ENCODE measurements around the gene PELI3. TPM values are rescaled to one million over a fixed set of nuclear protein-coding genes. Genes with fewer than 3 reads are reported as not detected.
"Not testable (repeated sequence)": the region's sequence is repeated elsewhere in the genome, so short reads cannot be mapped to it uniquely, and the experiment has no call there.

PELI3 gene
- total and polyA plus RNA-seq, 2 donors (not counting 1 experiment from before 2014, with no cell fraction given), result 3.2 to 15.6 TPM

DNA sequence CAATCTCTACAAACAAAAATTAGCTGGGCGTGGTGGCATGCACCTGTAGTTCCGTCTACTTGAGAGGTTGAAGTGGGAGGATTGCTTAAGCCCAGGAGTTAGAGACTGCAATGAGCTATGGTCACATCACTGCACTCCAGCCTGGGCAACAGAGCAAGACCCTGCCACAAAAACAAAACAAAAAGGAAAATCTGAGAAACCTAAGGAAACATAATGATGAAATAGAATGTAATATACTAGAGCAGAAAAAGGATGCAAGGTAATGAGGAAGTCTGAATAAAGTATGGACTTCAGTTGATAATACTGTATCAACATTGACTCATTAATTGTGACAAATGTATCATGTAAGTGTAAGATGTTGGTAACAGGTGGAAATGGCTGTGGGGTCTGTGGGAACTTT lies 37.8 kb upstream of the PELI3 start:
- Mint-ChIP-seq H3K4me3 (no peak overlapping the region), H3K4me1 (peaks cover 2% of the 10 kb centered on the region), H3K9me3 (ENCODE audit: insufficient read depth) (no peaks in the 10 kb centered on the region), H3K27ac (no peak overlapping the region), H3K27me3 (peaks cover 4% of the 10 kb centered on the region)
- ATAC-seq (ENCODE audit: low read depth) (no peak), DNase-seq (no peak)
- H3K4me2 ChIP-seq (replicated peaks; ENCODE audit: low read depth, low read length, poor library complexity, severe bottlenecking), result no peak overlapping the region
- CTCF ChIA-PET, result interaction anchor here (1.1 to 3.1 kb wide), 8 partner anchors 10 to 250 kb away, joined by 3 to 16 read pairs (median 5); partner anchors contain the start of gene MRPL11
- no peak overlapping the region for H2AFZ ChIP-seq (ENCODE audit: insufficient read depth, low read depth, low read length, poor library complexity, severe bottlenecking)
- no peaks in the 10 kb centered on the region for H3K79me2 ChIP-seq (ENCODE audit: control insufficient read depth, insufficient read depth, low read length)
- TF ChIP-seq CTCF (IDR thresholded peaks at IDR 0.05) (no peak), EZH2 (IDR thresholded peaks at IDR 0.05; ENCODE audit: borderline replicate concordance, insufficient read depth, low read depth, low read length, poor library complexity, severe bottlenecking) (no peak)
- intact Hi-C loops (cut with micrococcal nuclease), result no loop called here
- H3K9me3 ChIP-seq (ENCODE audit: control extremely low read depth in 1 of 3, control insufficient read depth in 2 of 3, insufficient read depth in 1 of 3, low read length in 2 of 3), result peaks cover 0 to 3% (median 0%) of the 10 kb centered on the region in 3 donors
- H3K4me1 ChIP-seq (ENCODE audit: control insufficient read depth in 2 of 2, insufficient read depth in 2 of 2, low read length in 2 of 2), result no peaks in the 10 kb centered on the region
- POLR2A ChIA-PET, result interaction anchor here (0.9 kb wide), 1 partner anchor 10 kb away, joined by 5 read pairs; the partner anchor contains the start of gene MRPL11
- no peak overlapping the region for H3K27ac ChIP-seq (ENCODE audit: low read length in 2 of 2)
- H3K4me3 ChIP-seq (ENCODE audit: control extremely low read depth in 1 of 5, extremely low read depth in 1 of 5, insufficient read depth in 1 of 5, low read depth in 2 of 5, low read length in 4 of 5), result no peak overlapping the region
- no peaks in the 10 kb centered on the region for H4K20me1 ChIP-seq (ENCODE audit: control insufficient read depth, insufficient read depth, low read length, poor library complexity, severe bottlenecking)
- WGBS (ENCODE audit: insufficient coverage), result no CpG with 5 or more reads among the region's 2 CpGs
- peaks cover 0 to 10% (median 0%) of the 10 kb centered on the region in 4 experiments for H3K27me3 ChIP-seq (replicated peaks in 1 of 4; ENCODE audit: control extremely low read depth in 1 of 4, control insufficient read depth in 3 of 4, insufficient read depth in 4 of 4, low read length in 3 of 4)
- H3K36me3 ChIP-seq (replicated peaks in 1 of 2; ENCODE audit: control extremely low read depth in 1 of 2, control insufficient read depth in 1 of 2, extremely low read depth in 1 of 2, insufficient read depth in 2 of 2, low read length in 1 of 2), result no peaks in the 10 kb centered on the region
- no peak overlapping the region for H3K9ac ChIP-seq (ENCODE audit: low read length)

DNA sequence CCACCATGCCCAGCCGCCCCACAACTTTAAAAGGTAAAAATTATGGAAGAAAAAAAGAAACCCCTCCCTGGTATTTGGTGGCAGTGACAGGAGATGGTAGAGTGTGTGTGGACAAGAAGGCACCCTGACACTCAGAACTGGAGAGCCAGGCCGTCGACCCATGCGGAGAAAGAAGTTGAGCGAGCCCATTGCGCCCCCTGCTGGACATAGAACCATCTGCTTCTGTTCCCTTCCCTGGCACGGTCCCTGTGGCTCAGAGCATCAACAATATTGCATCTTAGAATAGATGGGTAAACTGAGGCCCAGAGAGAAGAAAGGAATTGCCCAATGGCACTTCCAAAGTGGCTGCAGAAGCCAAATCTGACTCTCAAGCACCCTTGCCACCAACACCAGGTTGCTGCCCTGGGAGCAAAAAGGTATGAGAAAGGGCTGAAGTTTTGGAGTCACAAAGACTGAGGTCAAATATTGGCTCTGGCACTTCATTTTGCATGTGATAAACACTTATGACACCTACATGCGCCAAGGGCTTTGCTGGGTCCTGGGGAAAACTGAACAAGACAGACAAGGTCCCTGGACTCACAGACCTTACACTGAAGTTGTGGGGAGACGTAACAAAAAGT lies 36.6 kb upstream of the PELI3 start:
- Mint-ChIP-seq H3K4me3 (no peak overlapping the region), H3K27me3 (peaks cover 4% of the 10 kb centered on the region), H3K4me1 (peaks cover 2% of the 10 kb centered on the region), H3K27ac (no peak overlapping the region), H3K9me3 (ENCODE audit: insufficient read depth) (no peaks in the 10 kb centered on the region)
- ATAC-seq (ENCODE audit: low read depth) (peak; percentile 65), DNase-seq (peak; percentile 71)
- H3K36me3 ChIP-seq (replicated peaks in 1 of 2; ENCODE audit: control extremely low read depth in 1 of 2, control insufficient read depth in 1 of 2, extremely low read depth in 1 of 2, insufficient read depth in 2 of 2, low read length in 1 of 2), result peaks cover 0 to 2% of the 10 kb centered on the region in 2 experiments
- no peak overlapping the region for H3K4me3 ChIP-seq (ENCODE audit: control extremely low read depth in 1 of 5, extremely low read depth in 1 of 5, insufficient read depth in 1 of 5, low read depth in 2 of 5, low read length in 4 of 5)
- no peak overlapping the region for H3K4me2 ChIP-seq (replicated peaks; ENCODE audit: low read depth, low read length, poor library complexity, severe bottlenecking)
- H4K20me1 ChIP-seq (ENCODE audit: control insufficient read depth, insufficient read depth, low read length, poor library complexity, severe bottlenecking), result no peaks in the 10 kb centered on the region
- H2AFZ ChIP-seq (ENCODE audit: insufficient read depth, low read depth, low read length, poor library complexity, severe bottlenecking), result no peak overlapping the region
- TF ChIP-seq CTCF (IDR thresholded peaks at IDR 0.05) (peak; percentile 77), EZH2 (IDR thresholded peaks at IDR 0.05; ENCODE audit: borderline replicate concordance, insufficient read depth, low read depth, low read length, poor library complexity, severe bottlenecking) (no peak)
- no peaks in the 10 kb centered on the region for H3K9me3 ChIP-seq (ENCODE audit: control extremely low read depth in 1 of 3, control insufficient read depth in 2 of 3, insufficient read depth in 1 of 3, low read length in 2 of 3)
- peaks cover 0 to 10% (median 0%) of the 10 kb centered on the region in 4 experiments for H3K27me3 ChIP-seq (replicated peaks in 1 of 4; ENCODE audit: control extremely low read depth in 1 of 4, control insufficient read depth in 3 of 4, insufficient read depth in 4 of 4, low read length in 3 of 4)
- WGBS (ENCODE audit: insufficient coverage), result 41% methylated on average over 8 of the region's 9 CpGs
- no peaks in the 10 kb centered on the region for H3K79me2 ChIP-seq (ENCODE audit: control insufficient read depth, insufficient read depth, low read length)
- no peak overlapping the region for H3K27ac ChIP-seq (ENCODE audit: low read length in 2 of 2)
- ChIA-PET POLR2A (interaction anchor here (0.7 kb wide), 2 partner anchors 70 to 901 kb away, joined by 3 to 7 read pairs; no protein-coding TSS in a partner anchor), CTCF (interaction anchor here (0.8 to 3.1 kb wide), 9 partner anchors 9 to 249 kb away, joined by 3 to 16 read pairs (median 6); partner anchors contain the start of genes MRPL11 and RBM4B)
- intact Hi-C loops (cut with micrococcal nuclease), result loop anchor here (1.0 kb wide), 2 partner anchors 22 to 44 kb away; no protein-coding TSS in a partner anchor
- no peak overlapping the region for H3K9ac ChIP-seq (ENCODE audit: low read length)
- H3K4me1 ChIP-seq (ENCODE audit: control insufficient read depth in 2 of 2, insufficient read depth in 2 of 2, low read length in 2 of 2), result no peaks in the 10 kb centered on the region

- intact Hi-C loops (cut with micrococcal nuclease); H3K27me3 ChIP-seq (replicated peaks in 1 of 4; ENCODE audit: control extremely low read depth in 1 of 4, control insufficient read depth in 3 of 4, insufficient read depth in 4 of 4, low read length in 3 of 4); H3K4me1 Mint-ChIP-seq; H3K9me3 ChIP-seq (ENCODE audit: control extremely low read depth in 1 of 3, control insufficient read depth in 2 of 3, insufficient read depth in 1 of 3, low read length in 2 of 3); H3K4me3 Mint-ChIP-seq; H4K20me1 ChIP-seq (ENCODE audit: control insufficient read depth, insufficient read depth, low read length, poor library complexity, severe bottlenecking); DNase-seq; H3K27ac Mint-ChIP-seq; H3K27ac ChIP-seq (ENCODE audit: low read length in 2 of 2); H3K27me3 Mint-ChIP-seq; ATAC-seq (ENCODE audit: low read depth); H3K9me3 Mint-ChIP-seq (ENCODE audit: insufficient read depth); H3K4me1 ChIP-seq (ENCODE audit: control insufficient read depth in 2 of 2, insufficient read depth in 2 of 2, low read length in 2 of 2); H3K79me2 ChIP-seq (ENCODE audit: control insufficient read depth, insufficient read depth, low read length); H3K4me2 ChIP-seq (replicated peaks; ENCODE audit: low read depth, low read length, poor library complexity, severe bottlenecking); H3K9ac ChIP-seq (ENCODE audit: low read length); H2AFZ ChIP-seq (ENCODE audit: insufficient read depth, low read depth, low read length, poor library complexity, severe bottlenecking); H3K4me3 ChIP-seq (ENCODE audit: control extremely low read depth in 1 of 5, extremely low read depth in 1 of 5, insufficient read depth in 1 of 5, low read depth in 2 of 5, low read length in 4 of 5): not testable (repeated sequence)
- H3K36me3 ChIP-seq (replicated peaks in 1 of 2; ENCODE audit: control extremely low read depth in 1 of 2, control insufficient read depth in 1 of 2, extremely low read depth in 1 of 2, insufficient read depth in 2 of 2, low read length in 1 of 2), result peaks cover 0 to 14% of the 10 kb centered on the region in 2 experiments
- POLR2A ChIA-PET, result interaction anchor here (0.7 kb wide), 1 partner anchor 9 kb away, joined by 6 read pairs; no protein-coding TSS in a partner anchor
- CTCF ChIA-PET, result interaction anchor here (0.8 to 3.1 kb wide), 5 partner anchors 8 to 247 kb away, joined by 3 to 16 read pairs (median 4); partner anchors contain the start of genes MRPL11 and RBM4B
Observed at GRCh38 chr11:66431287-66431686, 35.4 kb upstream of the PELI3 start.
